ENCODE data around the gene GGT6. TPM values are rescaled to one million over a fixed set of nuclear protein-coding genes. Genes with fewer than 3 reads are reported as not detected.

GGT6 gene
- polyA plus RNA-seq, 1 donor = 6.3 TPM

Other genes with a start within 250 kb of the GGT6 start
- 62.8 TPM for gene UBE2G1, start 193.9 kb downstream of the GGT6 start, polyA plus RNA-seq (ENCODE audit: insufficient read length)
- gene SPNS3, start 126.6 kb downstream of the GGT6 start, polyA plus RNA-seq (ENCODE audit: insufficient read length) = 3.4 TPM
- 32.3 TPM for gene SPNS2, start 61.7 kb downstream of the GGT6 start, polyA plus RNA-seq (ENCODE audit: insufficient read length)
- 38.1 TPM for gene MYBBP1A, start 5.2 kb downstream of the GGT6 start, polyA plus RNA-seq (ENCODE audit: insufficient read length)
- 57.5 TPM for gene SMTNL2, start 24.0 kb upstream of the GGT6 start, polyA plus RNA-seq (ENCODE audit: insufficient read length)
- 0.25 TPM for gene ALOX15, start 81.1 kb upstream of the GGT6 start, polyA plus RNA-seq (ENCODE audit: insufficient read length)
- gene PELP1, start 143.6 kb upstream of the GGT6 start, polyA plus RNA-seq (ENCODE audit: insufficient read length) = 46.5 TPM
- gene ARRB2, start 150.1 kb upstream of the GGT6 start, polyA plus RNA-seq (ENCODE audit: insufficient read length) = 32.7 TPM
- 23.1 TPM for gene MED11, start 170.9 kb upstream of the GGT6 start, polyA plus RNA-seq (ENCODE audit: insufficient read length)
- gene ZMYND15, start 179.3 kb upstream of the GGT6 start, polyA plus RNA-seq (ENCODE audit: insufficient read length) = 0.32 TPM
- 9.5 TPM for gene CXCL16, start 179.4 kb upstream of the GGT6 start, polyA plus RNA-seq (ENCODE audit: insufficient read length)
- gene TM4SF5, start 211.3 kb upstream of the GGT6 start, polyA plus RNA-seq (ENCODE audit: insufficient read length) = 1.1 TPM
- 0.33 TPM for gene VMO1, start 225.8 kb upstream of the GGT6 start, polyA plus RNA-seq (ENCODE audit: insufficient read length)
- gene GLTPD2, start 228.4 kb upstream of the GGT6 start, polyA plus RNA-seq (ENCODE audit: insufficient read length) = 4.1 TPM
- 122 TPM for gene PSMB6, start 235.6 kb upstream of the GGT6 start, polyA plus RNA-seq (ENCODE audit: insufficient read length)
- 44.5 TPM for gene PLD2, start 246.6 kb upstream of the GGT6 start, polyA plus RNA-seq (ENCODE audit: insufficient read length)

Measured in left kidney (tissue), 1 donor.